Measurements from ENCODE around the gene PRKRA. TPM values are rescaled to one million over a fixed set of nuclear protein-coding genes. Genes with fewer than 3 reads are reported as not detected.

PRKRA gene
- total RNA-seq, 1 experiment from 2014 or later: 49.8 TPM

- H3K4me1 ChIP-seq (ENCODE audit: control insufficient read depth in 1 of 2, insufficient read depth in 2 of 2, low read length in 2 of 2): no peaks in the 10 kb centered on the region
- DNase-seq (ENCODE audit: low read depth, low spot score): no peak
- no peaks in the 10 kb centered on the region for H3K9me3 ChIP-seq (ENCODE audit: control insufficient read depth in 1 of 2, insufficient read depth in 1 of 2, low read depth in 1 of 2, low read length in 2 of 2)
- ChIA-PET POLR2A (interaction anchor here (1.0 kb wide), 1 partner anchor 18 kb away, joined by 4 read pairs; no protein-coding TSS in a partner anchor), CTCF (interaction anchor here (1.7 to 2.0 kb wide), 2 partner anchors 9 to 19 kb away, joined by 5 read pairs; no protein-coding TSS in a partner anchor), RAD21 (ENCODE audit: low non-redundant PET in 1 of 2, low total read pairs in 2 of 2, uncharacterized antibody in 2 of 2, unreplicated experiment in 2 of 2) (no interaction called here)
- intact Hi-C loops (cut with micrococcal nuclease): no loop called here
- H4K20me1 ChIP-seq (ENCODE audit: insufficient read depth): no peaks in the 10 kb centered on the region
- no peak overlapping the region for H3K9ac ChIP-seq (ENCODE audit: low read length)
- H2AFZ ChIP-seq (ENCODE audit: low read depth, low read length, poor library complexity, severe bottlenecking): no peak overlapping the region
- no TSS peak for BruUV-seq (replicated peaks)
- no peak overlapping the region for H3K27ac ChIP-seq (ENCODE audit: low read depth, low read length)
- no peak overlapping the region for H3K4me2 ChIP-seq (ENCODE audit: low read length)
- H3K4me3 ChIP-seq (replicated peaks in 1 of 2; ENCODE audit: low read depth in 1 of 2, low read length in 2 of 2): no peak overlapping the region
- TF ChIP-seq, protein P1, sequence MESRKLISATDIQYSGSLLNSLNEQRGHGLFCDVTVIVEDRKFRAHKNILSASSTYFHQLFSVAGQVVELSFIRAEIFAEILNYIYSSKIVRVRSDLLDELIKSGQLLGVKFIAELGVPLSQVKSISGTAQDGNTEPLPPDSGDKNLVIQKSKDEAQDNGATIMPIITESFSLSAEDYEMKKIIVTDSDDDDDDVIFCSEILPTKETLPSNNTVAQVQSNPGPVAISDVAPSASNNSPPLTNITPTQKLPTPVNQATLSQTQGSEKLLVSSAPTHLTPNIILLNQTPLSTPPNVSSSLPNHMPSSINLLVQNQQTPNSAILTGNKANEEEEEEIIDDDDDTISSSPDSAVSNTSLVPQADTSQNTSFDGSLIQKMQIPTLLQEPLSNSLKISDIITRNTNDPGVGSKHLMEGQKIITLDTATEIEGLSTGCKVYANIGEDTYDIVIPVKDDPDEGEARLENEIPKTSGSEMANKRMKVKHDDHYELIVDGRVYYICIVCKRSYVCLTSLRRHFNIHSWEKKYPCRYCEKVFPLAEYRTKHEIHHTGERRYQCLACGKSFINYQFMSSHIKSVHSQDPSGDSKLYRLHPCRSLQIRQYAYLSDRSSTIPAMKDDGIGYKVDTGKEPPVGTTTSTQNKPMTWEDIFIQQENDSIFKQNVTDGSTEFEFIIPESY (IDR thresholded peaks at IDR 0.05; ENCODE audit: extremely low read depth, insufficient replicate concordance, low read length): no peak
- TF ChIP-seq, protein P2, sequence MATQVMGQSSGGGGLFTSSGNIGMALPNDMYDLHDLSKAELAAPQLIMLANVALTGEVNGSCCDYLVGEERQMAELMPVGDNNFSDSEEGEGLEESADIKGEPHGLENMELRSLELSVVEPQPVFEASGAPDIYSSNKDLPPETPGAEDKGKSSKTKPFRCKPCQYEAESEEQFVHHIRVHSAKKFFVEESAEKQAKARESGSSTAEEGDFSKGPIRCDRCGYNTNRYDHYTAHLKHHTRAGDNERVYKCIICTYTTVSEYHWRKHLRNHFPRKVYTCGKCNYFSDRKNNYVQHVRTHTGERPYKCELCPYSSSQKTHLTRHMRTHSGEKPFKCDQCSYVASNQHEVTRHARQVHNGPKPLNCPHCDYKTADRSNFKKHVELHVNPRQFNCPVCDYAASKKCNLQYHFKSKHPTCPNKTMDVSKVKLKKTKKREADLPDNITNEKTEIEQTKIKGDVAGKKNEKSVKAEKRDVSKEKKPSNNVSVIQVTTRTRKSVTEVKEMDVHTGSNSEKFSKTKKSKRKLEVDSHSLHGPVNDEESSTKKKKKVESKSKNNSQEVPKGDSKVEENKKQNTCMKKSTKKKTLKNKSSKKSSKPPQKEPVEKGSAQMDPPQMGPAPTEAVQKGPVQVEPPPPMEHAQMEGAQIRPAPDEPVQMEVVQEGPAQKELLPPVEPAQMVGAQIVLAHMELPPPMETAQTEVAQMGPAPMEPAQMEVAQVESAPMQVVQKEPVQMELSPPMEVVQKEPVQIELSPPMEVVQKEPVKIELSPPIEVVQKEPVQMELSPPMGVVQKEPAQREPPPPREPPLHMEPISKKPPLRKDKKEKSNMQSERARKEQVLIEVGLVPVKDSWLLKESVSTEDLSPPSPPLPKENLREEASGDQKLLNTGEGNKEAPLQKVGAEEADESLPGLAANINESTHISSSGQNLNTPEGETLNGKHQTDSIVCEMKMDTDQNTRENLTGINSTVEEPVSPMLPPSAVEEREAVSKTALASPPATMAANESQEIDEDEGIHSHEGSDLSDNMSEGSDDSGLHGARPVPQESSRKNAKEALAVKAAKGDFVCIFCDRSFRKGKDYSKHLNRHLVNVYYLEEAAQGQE (IDR thresholded peaks at IDR 0.05; ENCODE audit: low read depth): no peak
- no peak for TF ChIP-seq FOSL1 (IDR thresholded peaks at IDR 0.05; ENCODE audit: low read depth)
- no peak for TF ChIP-seq SRF (IDR thresholded peaks at IDR 0.05; ENCODE audit: low read depth)
- no peak for TF ChIP-seq CTCF (IDR thresholded peaks at IDR 0.05 in 2 of 3, conservative IDR thresholded peaks at IDR 0.05 in 1 of 3; ENCODE audit: borderline replicate concordance in 1 of 3, insufficient read depth in 1 of 3, low read depth in 2 of 3, low read length in 2 of 3)
- TF ChIP-seq YY1 (IDR thresholded peaks at IDR 0.05; ENCODE audit: extremely low read depth, insufficient replicate concordance, low read depth, low read length): no peak
- no peak for TF ChIP-seq ATF3 (IDR thresholded peaks at IDR 0.05)
- TF ChIP-seq CEBPB (IDR thresholded peaks at IDR 0.05; ENCODE audit: low read depth): no peak
- no peak for TF ChIP-seq RAD21 (IDR thresholded peaks at IDR 0.05; ENCODE audit: low read depth)
- TF ChIP-seq EZH2 (IDR thresholded peaks at IDR 0.05): no peak
- TF ChIP-seq POLR2A (IDR thresholded peaks at IDR 0.05; ENCODE audit: borderline replicate concordance, extremely low read depth, insufficient read depth, insufficient read length): no peak
- TF ChIP-seq EGR1 (IDR thresholded peaks at IDR 0.05; ENCODE audit: low read depth): no peak
- no peak for TF ChIP-seq SIN3A (IDR thresholded peaks at IDR 0.05; ENCODE audit: low read depth)
- TF ChIP-seq MAX (IDR thresholded peaks at IDR 0.05): no peak
- no peak for TF ChIP-seq CBX3 (IDR thresholded peaks at IDR 0.05; ENCODE audit: low read depth)
- no peak for TF ChIP-seq ZFX (IDR thresholded peaks at IDR 0.05)
- TF ChIP-seq SP1 (IDR thresholded peaks at IDR 0.05; ENCODE audit: low read depth): no peak
- TF ChIP-seq TCF7L2 (IDR thresholded peaks at IDR 0.05; ENCODE audit: borderline replicate concordance, extremely low read depth, insufficient read depth, insufficient read length): no peak
- TF ChIP-seq POLR2AphosphoS5 (IDR thresholded peaks at IDR 0.05; ENCODE audit: low read depth, low read length): no peak
- no peaks in the 10 kb centered on the region for H3K79me2 ChIP-seq (ENCODE audit: insufficient read depth, low read length)
- ATAC-seq: no peak
- H3K36me3 ChIP-seq (ENCODE audit: control insufficient read depth in 1 of 2, insufficient read depth in 2 of 2, low read length in 2 of 2): no peaks in the 10 kb centered on the region
- no peaks in the 10 kb centered on the region for H3K27me3 ChIP-seq (ENCODE audit: insufficient read depth, low read length)
- no peaks in the 10 kb centered on the region for H3K9me2 ChIP-seq (ENCODE audit: insufficient read depth)
Observed at GRCh38 chr2:178395295-178395694, 55.7 kb downstream of the PRKRA start.
